ENCODE measurements around the gene IER5L. TPM values are rescaled to one million over a fixed set of nuclear protein-coding genes. Genes with fewer than 3 reads are reported as not detected.
A peak's percentile ranks its signal among the peaks of the same experiment; 100 is the strongest.

IER5L gene
- total RNA-seq, 4 donors from 2014 or later, result 1.8 to 31.0 (median 14.5) TPM

- H3K4me3 ChIP-seq, result no peak overlapping the region
- no peaks in the 10 kb centered on the region for H3K36me3 ChIP-seq
- TF ChIP-seq CTCF (IDR thresholded peaks at IDR 0.05) (no peak), POLR2A (IDR thresholded peaks at IDR 0.05) (no peak)
- no peaks in the 10 kb centered on the region for H3K4me1 ChIP-seq
- no peak for DNase-seq
- no peaks in the 10 kb centered on the region for H3K9me3 ChIP-seq
- H3K27ac ChIP-seq, result no peak overlapping the region
- intact Hi-C loops (cut with DNase I; ENCODE audit: low total_unique reads), result no loop called here
- no peaks in the 10 kb centered on the region for H3K27me3 ChIP-seq
Measured at GRCh38 chr9:129154866-129155477, 23.1 kb downstream of the IER5L start.

GRCh38 chr9:129151469-129151868, 26.6 kb downstream of the IER5L start:
- Histone ChIP-seq H3K4me1 (peaks cover 6 to 11% of the 10 kb centered on the region in 2 donors), H3K9me3 (no peaks in the 10 kb centered on the region), H3K36me3 (no peaks in the 10 kb centered on the region), H3K4me3 (no peak overlapping the region), H3K27me3 (no peaks in the 10 kb centered on the region), H3K27ac (no peak overlapping the region)
- intact Hi-C loops (cut with DNase I; ENCODE audit: low total_unique reads), result no loop called here
- no peak for TF ChIP-seq POLR2A (IDR thresholded peaks at IDR 0.05)
- no peak for TF ChIP-seq CTCF (IDR thresholded peaks at IDR 0.05)
- DNase-seq, result no peak

- intact Hi-C loops (cut with DNase I; ENCODE audit: low total_unique reads), result no loop called here
- no peaks in the 10 kb centered on the region for H3K36me3 ChIP-seq
Measured at GRCh38 chr9:129150672-129151211, 27.3 kb downstream of the IER5L start.

GRCh38 chr9:129150122-129150521, 27.9 kb downstream of the IER5L start:
- no peak for TF ChIP-seq CTCF (IDR thresholded peaks at IDR 0.05)
- TF ChIP-seq POLR2A (IDR thresholded peaks at IDR 0.05), result no peak
- Histone ChIP-seq H3K4me3 (no peak overlapping the region), H3K4me1 (peaks cover 17 to 24% of the 10 kb centered on the region in 2 donors), H3K27me3 (no peaks in the 10 kb centered on the region), H3K27ac (no peak overlapping the region), H3K9me3 (no peaks in the 10 kb centered on the region), H3K36me3 (no peaks in the 10 kb centered on the region)
- intact Hi-C loops (cut with DNase I; ENCODE audit: low total_unique reads), result no loop called here
- no peak for DNase-seq

More at GRCh38 chr9:129150672-129151211, 27.3 kb downstream of the IER5L start:
- Histone ChIP-seq H3K4me1 (peaks cover 11 to 18% of the 10 kb centered on the region in 2 donors), H3K27ac (no peak overlapping the region), H3K27me3 (no peaks in the 10 kb centered on the region), H3K9me3 (no peaks in the 10 kb centered on the region), H3K4me3 (no peak overlapping the region)
- no peak for DNase-seq
- TF ChIP-seq POLR2A (IDR thresholded peaks at IDR 0.05), result no peak
- TF ChIP-seq CTCF (IDR thresholded peaks at IDR 0.05), result no peak

GRCh38 chr9:129149442-129149841, 28.6 kb downstream of the IER5L start:
- TF ChIP-seq POLR2A (IDR thresholded peaks at IDR 0.05) (no peak), CTCF (IDR thresholded peaks at IDR 0.05) (no peak)
- Histone ChIP-seq H3K36me3 (no peaks in the 10 kb centered on the region), H3K4me3 (no peak overlapping the region), H3K4me1 (peaks cover 20 to 28% of the 10 kb centered on the region in 2 donors), H3K9me3 (no peaks in the 10 kb centered on the region), H3K27me3 (no peaks in the 10 kb centered on the region), H3K27ac (peak overlapping the region in 1 of 2 donors; percentile 100)
- intact Hi-C loops (cut with DNase I; ENCODE audit: low total_unique reads), result loop anchor here (10.0 kb wide), 1 partner anchor 345 kb away; no protein-coding TSS in a partner anchor
- DNase-seq, result no peak
